Kidney (tissue), 14 donors: Measurements from ENCODE around the gene GPC4. TPM values are rescaled to one million over a fixed set of nuclear protein-coding genes. Genes with fewer than 3 reads are reported as not detected.
A peak's percentile ranks its signal among the peaks of the same experiment; 100 is the strongest.

Experiments used
- DNase-seq, 5 donors: peaks; one replicate each; pipeline ENCODE4 v3.0.0-alpha.2; 2013 to 2020
- FAIRE-seq: peaks from 2 replicates; lab custom pipeline; 2012; peaks lifted over from hg19 to GRCh38; lab: Jason Lieb, UNC
- H3K27ac ChIP-seq, 2 donors: one replicate each; pipeline ENCODE4 v1.7.0; 2013; ENCODE audit warnings: low read depth in 2 of 2, low read length in 2 of 2, inconsistent platforms in 1 of 2
- H3K27me3 ChIP-seq: one replicate; pipeline ENCODE4 v1.7.1; 2013; ENCODE audit warnings: low read length, inconsistent platforms; ENCODE audit not compliant: control insufficient read depth, insufficient read depth
- H3K36me3 ChIP-seq, 3 donors: one replicate each; pipeline versions ENCODE4 v1.7.0 to v1.7.1; 2013; ENCODE audit warnings: low read length in 3 of 3, control low read depth in 1 of 3, inconsistent platforms in 1 of 3; ENCODE audit not compliant: insufficient read depth in 3 of 3, control insufficient read depth in 2 of 3
- H3K4me1 ChIP-seq, 3 donors: one replicate each; pipeline versions ENCODE4 v1.7.0 to v1.7.1; 2013; ENCODE audit warnings: low read length in 3 of 3, inconsistent platforms in 1 of 3, low read depth in 1 of 3; ENCODE audit not compliant: control insufficient read depth in 2 of 3, insufficient read depth in 2 of 3
- H3K4me3 ChIP-seq, 3 donors: one replicate each; pipeline versions ENCODE4 v1.7.0 to v1.8.1; 2013; ENCODE audit warnings: low read length in 3 of 3, control low read depth in 1 of 3, inconsistent platforms in 1 of 3
- H3K9ac ChIP-seq, 3 donors: one replicate each; pipeline versions ENCODE4 v1.7.0 to v1.7.1; 2013; ENCODE audit warnings: low read length in 3 of 3, control low read depth in 1 of 3, inconsistent platforms in 1 of 3
- H3K9me3 ChIP-seq, 3 donors: one replicate each; pipeline versions ENCODE4 v1.7.0 to v1.7.1; 2013; ENCODE audit warnings: low read length in 3 of 3, control low read depth in 1 of 3, inconsistent platforms in 1 of 3; ENCODE audit not compliant: control insufficient read depth in 2 of 3, insufficient read depth in 1 of 3
- intact Hi-C: fragments of 100-400 bp; cut with DNase I; formaldehyde crosslinking; loops from one replicate; pipeline ENCODE4 v1.11.1; 2022
- polyA plus RNA-seq: library from polyadenylated mRNA; stranded (reverse); fragments of 350-450 nt; fragmentation: Illumina TruSeq; extraction: RNeasy Lipid Tissue Mini Kit (QIAGEN cat#74804); gene quantifications from one replicate; pipeline ENCODE4 v1.2.3, GENCODE V29; 2014; ENCODE audit warnings: low read depth, low replicate concordance; ENCODE audit not compliant: insufficient read depth
- total RNA-seq: library from RNA; stranded (reverse); fragmentation: NEBNext Ultra II Directional; extraction: Animal tissue kit (Norgen Biotek cat#: 25700); gene quantifications from one replicate; pipeline ENCODE4 v1.2.1, GENCODE V29; 2021
- TF ChIP-seq, protein P1 (sequence below): IDR thresholded peaks from 3 replicates; pipeline ENCODE4 v1.5.1; 2012; ENCODE audit warnings: mild to moderate bottlenecking, moderate library complexity, borderline replicate concordance; ENCODE audit not compliant: insufficient read depth; ENCODE audit errors: extremely low read depth
- donor health status: control.
- donor health status: control.
- donor health status: control.
- donor health status: control.
- donor health status: control.
- donor health status: DM: yes; HTN: yes; CAD: no.
- donor health status: Normal renal cell carcinoma (clear cell type).

GPC4 gene
- total and polyA plus RNA-seq, 2 donors from 2014 or later: 19.5 to 70.3 TPM

- DNase-seq (peak in 4 of 5 donors; percentile 21 to 61 (median 33)), FAIRE-seq (no peak)
- Histone ChIP-seq H3K4me3 (peak overlapping the region; percentile 51 to 70 (median 63)), H3K27ac (peak overlapping the region in 1 of 2 donors; percentile 43), H3K9ac (peak overlapping the region in 1 of 3 donors; percentile 61), H3K27me3 (peaks cover 3% of the 10 kb centered on the region), H3K9me3 (no peaks in the 10 kb centered on the region), H3K4me1 (peaks cover 0 to 2% (median 0%) of the 10 kb centered on the region in 3 donors), H3K36me3 (no peaks in the 10 kb centered on the region)
- TF ChIP-seq, protein P1, sequence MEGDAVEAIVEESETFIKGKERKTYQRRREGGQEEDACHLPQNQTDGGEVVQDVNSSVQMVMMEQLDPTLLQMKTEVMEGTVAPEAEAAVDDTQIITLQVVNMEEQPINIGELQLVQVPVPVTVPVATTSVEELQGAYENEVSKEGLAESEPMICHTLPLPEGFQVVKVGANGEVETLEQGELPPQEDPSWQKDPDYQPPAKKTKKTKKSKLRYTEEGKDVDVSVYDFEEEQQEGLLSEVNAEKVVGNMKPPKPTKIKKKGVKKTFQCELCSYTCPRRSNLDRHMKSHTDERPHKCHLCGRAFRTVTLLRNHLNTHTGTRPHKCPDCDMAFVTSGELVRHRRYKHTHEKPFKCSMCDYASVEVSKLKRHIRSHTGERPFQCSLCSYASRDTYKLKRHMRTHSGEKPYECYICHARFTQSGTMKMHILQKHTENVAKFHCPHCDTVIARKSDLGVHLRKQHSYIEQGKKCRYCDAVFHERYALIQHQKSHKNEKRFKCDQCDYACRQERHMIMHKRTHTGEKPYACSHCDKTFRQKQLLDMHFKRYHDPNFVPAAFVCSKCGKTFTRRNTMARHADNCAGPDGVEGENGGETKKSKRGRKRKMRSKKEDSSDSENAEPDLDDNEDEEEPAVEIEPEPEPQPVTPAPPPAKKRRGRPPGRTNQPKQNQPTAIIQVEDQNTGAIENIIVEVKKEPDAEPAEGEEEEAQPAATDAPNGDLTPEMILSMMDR: no peak
- intact Hi-C loops: no loop called here
Observed at GRCh38 chrX:133414406-133415275, 648 bp downstream of the GPC4 start.

DNA sequence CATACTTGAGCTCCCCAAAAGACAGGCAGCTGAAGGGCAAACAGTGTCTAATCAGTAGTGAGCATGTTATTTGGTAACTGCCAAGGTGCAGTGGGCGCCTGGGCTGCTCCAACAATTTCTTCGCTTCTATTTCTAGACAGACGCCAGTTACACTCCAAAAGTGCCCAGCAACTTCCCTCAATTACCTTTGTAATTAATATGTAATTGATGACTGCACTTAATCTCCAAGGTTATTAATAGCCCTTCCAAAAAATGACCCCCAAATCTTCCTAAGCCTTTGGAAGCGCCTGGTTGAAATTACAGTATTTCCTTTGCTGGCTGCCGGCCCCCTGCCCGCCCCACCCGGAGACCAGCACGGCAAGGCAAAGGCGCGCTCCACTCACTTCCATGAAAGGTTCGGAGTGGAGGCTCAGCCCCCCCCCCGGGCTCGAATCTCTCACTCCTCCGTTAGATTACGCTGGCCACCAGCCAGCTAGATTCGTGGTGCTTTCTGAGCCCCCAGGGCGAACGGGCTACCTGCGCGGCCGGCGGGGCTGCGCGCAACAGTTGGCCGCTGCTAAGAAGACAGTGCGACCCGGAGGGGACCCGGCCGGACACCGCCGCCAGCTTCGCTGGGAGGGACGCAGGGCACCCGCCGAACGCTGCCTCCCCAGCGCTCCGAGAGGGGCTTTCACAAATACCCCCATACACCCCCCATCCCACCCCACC lies 1.9 kb downstream of the GPC4 start:
- DNase-seq (peak in 3 of 5 donors; percentile 20 to 69 (median 41)), FAIRE-seq (no peak)
- no peaks in the 10 kb centered on the region for H3K9me3 ChIP-seq
- H3K4me3 ChIP-seq: peak overlapping the region in 2 of 3 donors; percentile 38 to 70
- intact Hi-C loops: no loop called here
- TF ChIP-seq, protein P1: no peak
- peaks cover 3% of the 10 kb centered on the region for H3K27me3 ChIP-seq
- peak overlapping the region in 1 of 3 donors; percentile 19 for H3K9ac ChIP-seq
- peaks cover 0 to 2% (median 0%) of the 10 kb centered on the region in 3 donors for H3K4me1 ChIP-seq
- no peak overlapping the region for H3K27ac ChIP-seq
- H3K36me3 ChIP-seq: no peaks in the 10 kb centered on the region

DNA sequence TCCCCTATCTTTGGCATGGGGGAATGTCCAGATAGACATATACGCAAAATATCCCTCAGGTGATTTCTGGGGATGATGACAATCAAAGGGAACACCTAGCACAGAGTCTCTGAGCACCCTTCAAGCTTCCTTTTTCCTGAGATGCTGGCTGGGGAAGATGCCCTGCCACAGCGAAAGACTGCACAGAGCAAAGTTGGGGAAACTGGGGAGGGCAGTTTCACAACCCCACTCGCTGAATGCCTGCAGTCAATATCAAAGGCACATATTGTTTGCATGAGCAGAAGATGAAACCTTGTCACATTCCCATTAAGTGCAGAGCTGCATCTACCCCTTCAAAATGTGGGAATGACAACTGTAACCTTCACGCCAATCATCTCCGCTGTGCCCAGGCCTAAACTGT lies 2.6 kb downstream of the GPC4 start:
- Histone ChIP-seq H3K36me3 (no peaks in the 10 kb centered on the region), H3K4me3 (peak overlapping the region in 1 of 3 donors; percentile 70), H3K27me3 (no peaks in the 10 kb centered on the region), H3K9ac (no peak overlapping the region), H3K4me1 (peaks cover 0 to 2% (median 0%) of the 10 kb centered on the region in 3 donors), H3K27ac (no peak overlapping the region), H3K9me3 (no peaks in the 10 kb centered on the region)
- FAIRE-seq (no peak), DNase-seq (no peak)
- intact Hi-C loops: no loop called here
- TF ChIP-seq, protein P1: no peak
